Erythroblast (primary cell): ENCODE results near the gene CDKN2C.

Experiments
- GATA1 ChIP-seq: IDR thresholded peaks from 2 replicates; pipeline ENCODE4 v1.6.1; 2011; ENCODE audit warnings: low read depth, mild to moderate bottlenecking, control low read depth, low read length, moderate library complexity
- POLR2A ChIP-seq: IDR thresholded peaks from 2 replicates; pipeline ENCODE4 v1.6.1; 2011; ENCODE audit warnings: mild to moderate bottlenecking, low read length

DNA sequence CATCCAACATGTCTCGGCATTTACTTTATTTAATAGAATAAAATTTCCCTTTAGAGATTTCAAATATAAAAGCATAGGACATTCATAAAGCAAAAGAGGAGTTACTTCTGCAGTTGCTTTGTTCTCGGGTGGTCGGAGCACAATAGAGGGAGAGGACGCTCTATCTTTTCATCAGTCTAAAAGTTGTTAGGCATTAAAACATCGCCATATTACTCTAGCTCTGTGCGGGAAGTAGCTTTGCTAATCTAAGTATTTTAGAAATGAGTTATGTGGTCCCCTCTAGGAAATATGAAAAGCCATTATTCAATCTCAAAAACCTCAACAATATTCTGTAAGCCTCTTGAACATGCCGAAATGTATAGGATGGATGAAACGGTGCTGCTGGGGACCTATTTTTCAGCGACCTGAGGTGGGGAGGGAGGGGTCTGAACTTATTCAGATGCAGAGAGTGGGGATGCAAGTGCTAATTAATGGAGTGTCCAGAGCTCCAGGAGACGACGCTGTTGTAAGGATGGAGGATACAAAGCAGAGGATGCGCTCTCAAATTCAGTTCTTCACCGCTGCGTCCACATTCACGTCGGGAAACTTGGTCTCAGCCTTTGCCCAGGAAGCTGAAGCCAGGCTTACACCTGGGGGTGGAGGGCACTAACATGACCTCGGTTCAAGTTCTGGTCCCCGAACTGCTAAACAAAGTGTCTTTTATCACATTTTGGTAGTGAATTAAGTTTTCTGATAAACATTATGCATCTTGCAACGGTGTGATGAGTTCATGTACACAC lies 6.3 kb downstream of the CDKN2C start:
- no peak for TF ChIP-seq POLR2A
- no peak for TF ChIP-seq GATA1
